ENCODE results near the gene C21orf91.

Gene C21orf91

GRCh38 chr21:17745086-17745485, 74.1 kb downstream of the C21orf91 start:
- no peak for TF ChIP-seq CTCF (IDR thresholded peaks at IDR 0.05; ENCODE audit: low read depth, low read length)

GRCh38 chr21:17742940-17743592, 76.1 kb downstream of the C21orf91 start:
- DNase-seq = no peak
- no peak for TF ChIP-seq CTCF (IDR thresholded peaks at IDR 0.05; ENCODE audit: low read depth, low read length)
- no peaks in the 10 kb centered on the region for H3K27me3 ChIP-seq (ENCODE audit: insufficient read depth, low read depth, severe bottlenecking)
- H3K36me3 ChIP-seq = no peaks in the 10 kb centered on the region
- no peak overlapping the region for H3K4me3 ChIP-seq (ENCODE audit: low read depth, low read length)
- peaks cover 2% of the 10 kb centered on the region for H3K9me3 ChIP-seq (ENCODE audit: severe bottlenecking)
- H3K27ac ChIP-seq = no peak overlapping the region

More at GRCh38 chr21:17745086-17745485, 74.1 kb downstream of the C21orf91 start:
- Histone ChIP-seq H3K9me3 (ENCODE audit: severe bottlenecking) (peaks cover 6% of the 10 kb centered on the region), H3K27me3 (ENCODE audit: insufficient read depth, low read depth, severe bottlenecking) (no peaks in the 10 kb centered on the region), H3K27ac (no peak overlapping the region), H3K36me3 (no peaks in the 10 kb centered on the region), H3K4me3 (ENCODE audit: low read depth, low read length) (no peak overlapping the region)
- no peak for DNase-seq

- Histone ChIP-seq H3K9me3 (ENCODE audit: severe bottlenecking) (peaks cover 2% of the 10 kb centered on the region), H3K36me3 (no peaks in the 10 kb centered on the region), H3K27me3 (ENCODE audit: insufficient read depth, low read depth, severe bottlenecking) (no peaks in the 10 kb centered on the region), H3K4me3 (ENCODE audit: low read depth, low read length) (no peak overlapping the region), H3K27ac (no peak overlapping the region)
- no peak for DNase-seq
- TF ChIP-seq CTCF (IDR thresholded peaks at IDR 0.05; ENCODE audit: low read depth, low read length) = no peak
Observed at GRCh38 chr21:17742181-17742580, 77.0 kb downstream of the C21orf91 start.

All from WERI-Rb-1 (cell line).